Activated CD4-positive, alpha-beta T cell treated with anti-CD3 and anti-CD28 coated beads, Interleukin-2, amount 50 U/mL, for 24 hours (primary cell): ENCODE data around the gene FER.

ENCODE experiments used
- DNase-seq, 2 donors: peaks; one replicate each; pipeline ENCODE4 v3.0.0-alpha.2; 2020; ENCODE audit warnings: low read depth in 1 of 2, low spot score in 1 of 2

Gene FER

DNA sequence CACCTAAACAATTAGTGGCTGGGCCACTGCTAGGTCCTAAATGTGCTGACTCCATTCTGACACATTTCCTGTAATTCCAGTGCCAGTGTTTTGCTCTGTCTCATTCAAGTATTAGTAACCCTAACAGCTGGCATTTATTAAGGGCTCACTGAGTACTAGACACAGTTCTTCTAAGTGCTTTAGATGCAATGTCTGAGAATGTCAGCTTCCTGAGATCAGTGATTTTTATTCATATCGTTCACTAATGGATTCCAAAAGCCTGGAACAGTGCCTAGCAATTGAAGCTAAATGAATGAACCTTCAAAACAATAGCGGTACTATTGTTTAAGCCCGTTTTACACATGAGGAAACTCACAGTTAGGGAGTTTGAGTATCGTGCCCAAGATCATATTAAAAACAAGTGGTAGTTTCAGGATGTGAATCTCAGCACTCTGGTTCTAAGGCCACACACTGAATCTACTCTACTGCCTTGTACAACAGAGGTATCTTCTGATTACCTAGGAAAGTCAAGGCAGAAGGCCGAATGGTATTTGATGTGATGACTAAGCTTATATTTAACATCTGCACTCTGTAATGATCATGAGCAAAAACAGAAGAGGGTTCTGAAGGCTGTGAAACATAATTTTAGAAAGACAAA is 358.1 kb downstream of the FER start:
- DNase-seq: no peak

- no peak for DNase-seq
These were observed 364.0 kb downstream of the FER start for GRCh38 chr5:109111680-109112079.

DNA sequence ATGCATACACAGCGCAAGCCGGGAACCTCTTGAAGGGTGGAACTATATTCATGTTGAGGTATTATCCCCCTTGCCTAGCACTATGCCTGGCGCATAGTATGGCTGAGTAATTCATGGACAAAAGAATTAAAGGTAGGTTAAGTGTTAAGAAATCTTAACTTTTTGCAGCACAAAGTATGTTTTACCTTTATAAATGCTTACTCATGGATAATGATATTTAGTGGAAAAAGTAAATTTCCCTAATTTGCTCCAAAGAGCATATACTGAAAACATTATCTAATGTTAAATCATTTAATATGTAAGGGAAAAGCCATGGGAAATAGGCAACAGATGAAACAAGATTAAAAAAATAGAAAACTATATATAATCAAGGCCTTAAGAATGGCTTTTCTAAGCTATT is 365.9 kb downstream of the FER start:
- no peak for DNase-seq

- DNase-seq: no peak
These were observed 373.5 kb downstream of the FER start for GRCh38 chr5:109121225-109121624.

DNA sequence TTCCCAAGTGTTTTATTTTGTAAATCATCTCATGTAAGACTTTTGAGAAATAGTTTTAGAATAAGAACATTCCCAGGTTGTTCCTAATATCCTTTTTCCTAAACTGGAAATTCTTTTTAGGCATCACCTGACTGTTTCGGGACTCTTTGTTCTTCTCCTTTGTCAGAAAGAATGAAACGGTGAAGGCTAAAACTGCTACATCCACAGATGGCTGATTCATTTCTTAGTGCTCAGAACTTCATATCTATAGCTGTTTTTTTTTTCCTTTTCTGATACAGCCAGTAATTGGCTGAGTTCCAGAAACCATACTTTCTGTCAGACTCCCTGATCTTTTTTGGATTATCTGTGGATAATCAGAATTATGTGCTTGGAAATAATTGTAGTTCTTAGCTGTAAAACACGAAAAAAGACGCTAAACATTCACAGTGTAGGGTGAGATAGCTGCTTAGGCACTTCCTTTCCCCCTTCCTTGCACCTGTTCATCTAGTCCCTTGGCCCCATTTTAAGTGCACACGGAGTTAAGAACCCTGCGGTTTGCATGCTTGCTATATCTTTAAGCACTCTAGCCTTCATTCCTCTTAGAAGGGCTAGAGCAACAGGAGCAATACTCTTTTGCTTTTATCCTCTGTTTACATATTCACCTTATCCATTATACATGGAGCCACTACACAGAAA is 378.2 kb downstream of the FER start:
- no peak for DNase-seq

GRCh38 chr5:109126481-109126880 is 378.8 kb downstream of the FER start:
- no peak for DNase-seq

- no peak for DNase-seq
These were observed 389.2 kb downstream of the FER start for GRCh38 chr5:109136906-109137305.

GRCh38 chr5:109141222-109142200 is 393.8 kb downstream of the FER start:
- DNase-seq: no peak

GRCh38 chr5:109143031-109143430 is 395.3 kb downstream of the FER start:
- DNase-seq: no peak

GRCh38 chr5:109145139-109145538 is 397.4 kb downstream of the FER start:
- no peak for DNase-seq

- DNase-seq: no peak
These were observed 398.9 kb downstream of the FER start for GRCh38 chr5:109146591-109146990.

DNA sequence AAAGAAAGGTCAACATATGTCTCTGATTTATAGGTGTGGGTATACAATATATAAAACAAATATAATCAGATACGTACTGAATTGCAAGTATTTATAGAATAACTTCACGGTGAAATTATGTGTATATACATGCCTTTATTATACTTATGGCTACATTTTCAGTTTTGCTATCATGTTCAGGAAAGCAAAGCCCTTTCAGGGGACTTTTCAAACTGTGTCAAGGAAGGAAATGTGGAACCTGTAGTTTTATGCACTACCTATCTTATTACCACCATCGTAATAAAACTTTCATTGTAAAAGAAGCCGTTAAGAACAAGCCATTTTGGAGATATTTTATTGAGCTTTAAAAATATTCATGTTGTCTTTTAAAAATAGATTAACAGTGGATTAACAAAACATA is 404.9 kb downstream of the FER start:
- DNase-seq: no peak

GRCh38 chr5:109155625-109156024 is 407.9 kb downstream of the FER start:
- no peak for DNase-seq

DNA sequence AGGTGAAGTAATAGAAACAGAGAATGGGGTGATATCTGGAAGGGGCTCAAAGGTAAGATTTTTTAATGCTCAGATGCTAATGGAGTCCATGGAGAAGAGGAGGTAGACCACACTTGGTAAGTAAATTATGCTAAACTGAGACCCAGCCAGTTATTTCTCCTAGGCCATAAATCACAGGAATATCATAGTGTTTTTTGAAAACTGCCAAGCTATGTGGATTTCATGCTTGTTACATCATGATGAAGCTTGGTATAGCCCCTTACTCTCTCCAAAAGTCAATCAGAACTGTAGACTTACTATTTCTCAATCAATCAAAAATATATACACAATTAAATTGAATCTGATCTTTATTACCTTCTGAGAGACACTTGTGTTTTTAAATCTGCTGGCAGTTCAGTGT is 409.2 kb downstream of the FER start:
- no peak for DNase-seq

GRCh38 chr5:109160468-109160867 is 412.8 kb downstream of the FER start:
- DNase-seq: no peak

DNA sequence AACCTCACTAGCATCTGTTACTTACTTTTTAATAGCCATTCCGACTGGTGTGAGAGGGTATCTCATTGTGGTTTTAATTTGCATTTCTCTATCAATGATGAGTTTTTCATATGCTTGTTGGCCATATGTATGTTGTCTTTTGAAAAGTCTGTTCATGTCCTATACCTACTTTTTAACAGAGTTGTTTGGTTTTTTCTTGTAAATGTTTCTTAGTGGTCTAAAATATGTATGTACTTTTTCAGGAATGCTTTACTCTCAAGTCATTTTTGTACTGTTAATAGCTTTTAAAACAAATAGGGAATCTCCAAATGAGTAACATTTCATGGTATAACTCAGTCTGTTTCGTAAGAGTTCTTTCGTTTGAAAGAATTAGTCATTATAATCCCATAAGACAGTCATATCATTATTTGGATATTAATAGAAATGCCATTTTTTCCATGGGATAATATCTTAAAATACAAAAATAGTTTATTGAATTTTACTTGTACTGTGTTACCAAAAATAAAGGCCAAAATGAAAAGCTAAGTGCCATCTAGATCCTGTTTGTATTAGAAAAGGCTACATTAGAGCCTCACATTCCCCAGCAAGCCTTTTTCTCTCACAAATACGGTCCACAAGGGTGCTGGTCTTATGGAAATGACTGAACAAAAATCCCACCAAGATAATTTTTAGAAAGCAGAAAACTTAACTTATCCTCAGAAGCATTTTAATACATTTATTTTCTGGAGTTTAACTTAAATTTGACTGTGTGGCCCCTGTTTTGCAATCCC is 414.4 kb downstream of the FER start:
- no peak for DNase-seq

DNA sequence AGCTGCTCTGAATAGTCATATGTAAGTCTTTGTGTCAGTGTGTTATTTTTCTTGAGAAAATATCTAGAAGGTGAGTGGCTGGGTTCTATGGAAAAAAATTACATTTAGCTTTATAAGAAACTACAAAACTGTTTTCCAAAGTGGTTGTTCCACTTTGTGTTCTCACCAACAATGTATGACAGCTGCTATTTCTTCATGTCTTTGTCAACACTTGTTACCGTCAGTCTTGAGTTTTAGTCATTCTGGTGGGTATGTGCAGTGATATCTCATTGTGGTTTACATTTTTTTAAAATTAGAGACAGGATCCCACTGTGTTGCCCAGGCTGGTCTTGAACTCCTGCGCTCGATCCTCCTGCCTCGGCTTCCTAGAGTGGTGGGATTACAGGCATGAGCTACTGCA is 415.6 kb downstream of the FER start:
- DNase-seq: no peak

DNA sequence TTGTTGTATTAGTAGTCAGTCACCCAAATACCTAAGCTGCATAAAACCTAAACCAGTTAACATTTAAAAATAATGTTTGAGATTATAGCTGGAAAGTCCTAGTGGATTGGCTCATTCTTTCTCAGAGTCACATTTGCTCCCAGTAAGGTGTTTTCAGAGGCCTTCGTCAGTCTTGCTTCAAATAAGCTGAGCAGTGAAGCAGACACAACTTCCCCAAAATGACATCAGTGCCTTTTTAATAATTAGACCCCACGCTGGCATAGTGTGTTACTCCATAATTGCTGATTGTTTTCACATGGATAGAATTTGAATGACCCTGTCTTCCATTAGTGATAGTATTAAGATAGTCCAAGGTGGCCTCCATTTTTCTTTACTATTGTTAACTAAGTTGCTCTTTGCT is 416.3 kb downstream of the FER start:
- no peak for DNase-seq

DNA sequence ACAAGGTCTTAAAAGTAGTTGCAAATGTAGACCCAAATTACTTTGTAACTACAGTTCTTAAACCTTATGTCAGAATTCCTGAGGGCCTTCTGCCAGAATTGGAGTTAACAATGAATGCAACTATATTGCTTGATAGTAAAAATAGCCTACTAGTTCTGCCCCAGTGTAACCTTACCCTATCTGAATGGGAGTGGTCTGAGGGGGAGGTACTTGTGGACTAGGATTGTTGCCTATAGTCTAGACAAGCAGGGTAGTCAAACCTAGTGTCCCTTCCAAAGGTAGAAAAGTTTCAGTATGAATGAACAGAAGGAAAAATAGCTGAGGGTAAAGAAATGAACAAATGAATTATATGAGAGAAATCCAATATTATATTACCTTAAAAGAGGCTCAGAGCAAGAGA is 419.9 kb downstream of the FER start:
- no peak for DNase-seq

GRCh38 chr5:109168151-109168550 is 420.5 kb downstream of the FER start:
- no peak for DNase-seq

- no peak for DNase-seq
These were observed 423.1 kb downstream of the FER start for GRCh38 chr5:109170629-109171350.
